ENCODE measurements around the gene ATE1. TPM values are rescaled to one million over a fixed set of nuclear protein-coding genes. Genes with fewer than 3 reads are reported as not detected.
"Not testable (repeated sequence)": the region's sequence is repeated elsewhere in the genome, so short reads cannot be mapped to it uniquely, and the experiment has no call there.

Gene ATE1
- total RNA-seq, 2 donors from 2014 or later: 31.0 to 62.0 TPM

DNA sequence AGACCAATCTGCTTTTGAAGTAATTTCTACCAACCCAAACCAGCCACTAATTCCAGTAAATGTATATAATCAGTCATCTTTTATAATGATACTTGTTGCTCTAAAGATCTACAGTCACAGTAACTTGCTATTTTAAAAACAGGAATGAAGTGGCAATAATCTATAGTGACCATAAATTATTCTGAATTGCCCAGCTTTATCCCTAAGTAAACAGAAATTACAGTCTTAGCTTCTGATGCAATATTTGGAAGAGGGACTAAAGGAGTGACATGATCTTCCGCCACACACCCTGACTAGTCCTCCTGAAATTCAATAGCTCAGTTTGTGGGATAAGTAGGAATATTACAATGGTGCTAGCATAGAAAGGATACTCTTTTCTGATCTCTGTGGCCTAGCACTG lies 96.1 kb downstream of the ATE1 start:
- no peaks in the 10 kb centered on the region for H3K4me1 ChIP-seq
- peaks cover 27% of the 10 kb centered on the region for H3K36me3 ChIP-seq
- H3K27me3 ChIP-seq: no peaks in the 10 kb centered on the region
- no peak overlapping the region for H3K4me3 ChIP-seq
- DNase-seq (ENCODE audit: low spot score): no peak
- H3K9me3 ChIP-seq: no peaks in the 10 kb centered on the region
- peak overlapping the region in 1 of 2 donors; percentile 27 for H3K27ac ChIP-seq
- TF ChIP-seq, protein P1, sequence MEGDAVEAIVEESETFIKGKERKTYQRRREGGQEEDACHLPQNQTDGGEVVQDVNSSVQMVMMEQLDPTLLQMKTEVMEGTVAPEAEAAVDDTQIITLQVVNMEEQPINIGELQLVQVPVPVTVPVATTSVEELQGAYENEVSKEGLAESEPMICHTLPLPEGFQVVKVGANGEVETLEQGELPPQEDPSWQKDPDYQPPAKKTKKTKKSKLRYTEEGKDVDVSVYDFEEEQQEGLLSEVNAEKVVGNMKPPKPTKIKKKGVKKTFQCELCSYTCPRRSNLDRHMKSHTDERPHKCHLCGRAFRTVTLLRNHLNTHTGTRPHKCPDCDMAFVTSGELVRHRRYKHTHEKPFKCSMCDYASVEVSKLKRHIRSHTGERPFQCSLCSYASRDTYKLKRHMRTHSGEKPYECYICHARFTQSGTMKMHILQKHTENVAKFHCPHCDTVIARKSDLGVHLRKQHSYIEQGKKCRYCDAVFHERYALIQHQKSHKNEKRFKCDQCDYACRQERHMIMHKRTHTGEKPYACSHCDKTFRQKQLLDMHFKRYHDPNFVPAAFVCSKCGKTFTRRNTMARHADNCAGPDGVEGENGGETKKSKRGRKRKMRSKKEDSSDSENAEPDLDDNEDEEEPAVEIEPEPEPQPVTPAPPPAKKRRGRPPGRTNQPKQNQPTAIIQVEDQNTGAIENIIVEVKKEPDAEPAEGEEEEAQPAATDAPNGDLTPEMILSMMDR (IDR thresholded peaks at IDR 0.05): no peak

DNA sequence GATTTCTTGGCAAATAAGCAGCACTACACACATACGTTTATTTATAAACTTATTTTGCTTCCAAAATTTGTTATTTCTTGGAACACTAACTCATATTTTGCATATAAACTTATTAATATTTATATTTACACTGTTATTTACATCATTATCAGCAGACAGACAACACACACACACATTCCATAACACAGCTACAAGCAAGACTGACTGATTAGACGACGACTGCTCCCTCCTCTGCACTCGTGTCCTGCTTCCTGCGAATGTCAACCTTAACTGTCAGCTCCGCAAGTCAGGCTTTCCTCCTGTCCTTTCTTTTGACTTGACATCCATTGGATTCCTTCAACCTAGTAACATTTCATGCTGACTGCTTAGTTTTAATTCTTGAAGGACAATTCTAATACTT lies 96.6 kb downstream of the ATE1 start:
- Histone ChIP-seq H3K27me3 (no peaks in the 10 kb centered on the region), H3K27ac (peak overlapping the region in 1 of 2 donors; percentile 27), H3K4me1 (no peaks in the 10 kb centered on the region), H3K36me3 (peaks cover 23% of the 10 kb centered on the region), H3K4me3 (no peak overlapping the region), H3K9me3 (no peaks in the 10 kb centered on the region)
- TF ChIP-seq, protein P1 (IDR thresholded peaks at IDR 0.05): no peak
- DNase-seq (ENCODE audit: low spot score): no peak

DNA sequence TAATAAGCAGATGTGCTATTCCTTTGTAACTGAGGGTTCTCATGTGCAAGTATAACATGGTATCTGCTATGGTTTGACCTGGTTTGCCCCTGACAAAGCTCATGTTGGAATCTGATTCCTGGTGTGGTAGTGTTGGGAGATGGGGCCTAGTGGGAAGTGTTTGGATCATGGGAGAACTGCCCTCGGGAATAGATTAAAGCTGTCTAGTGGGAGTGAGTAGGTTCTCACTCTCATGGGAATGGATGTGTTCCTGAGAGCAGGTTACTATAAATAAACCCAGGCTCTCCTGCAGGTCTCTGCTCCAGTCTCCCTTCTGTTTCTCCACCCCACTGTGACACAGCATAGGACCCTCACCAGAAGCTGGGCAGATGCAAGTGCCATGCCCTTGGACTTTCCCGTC lies 97.7 kb downstream of the ATE1 start:
- TF ChIP-seq, protein P1 (IDR thresholded peaks at IDR 0.05): no peak
- no peaks in the 10 kb centered on the region for H3K27me3 ChIP-seq
- no peak for DNase-seq (ENCODE audit: low spot score)
- no peak overlapping the region for H3K4me3 ChIP-seq
- H3K36me3 ChIP-seq: peaks cover 11% of the 10 kb centered on the region
- H3K27ac ChIP-seq: peak overlapping the region in 1 of 2 donors; percentile 55
- H3K9me3 ChIP-seq: no peaks in the 10 kb centered on the region
- H3K4me1 ChIP-seq: no peaks in the 10 kb centered on the region

- TF ChIP-seq, protein P1 (IDR thresholded peaks at IDR 0.05): no peak
- Histone ChIP-seq H3K27ac (no peak overlapping the region), H3K9me3 (no peaks in the 10 kb centered on the region), H3K27me3 (no peaks in the 10 kb centered on the region), H3K36me3 (peaks cover 5% of the 10 kb centered on the region), H3K4me3 (no peak overlapping the region), H3K4me1 (no peaks in the 10 kb centered on the region)
- DNase-seq (ENCODE audit: low spot score): no peak
Measured at GRCh38 chr10:121828045-121828444, 99.8 kb downstream of the ATE1 start.

DNA sequence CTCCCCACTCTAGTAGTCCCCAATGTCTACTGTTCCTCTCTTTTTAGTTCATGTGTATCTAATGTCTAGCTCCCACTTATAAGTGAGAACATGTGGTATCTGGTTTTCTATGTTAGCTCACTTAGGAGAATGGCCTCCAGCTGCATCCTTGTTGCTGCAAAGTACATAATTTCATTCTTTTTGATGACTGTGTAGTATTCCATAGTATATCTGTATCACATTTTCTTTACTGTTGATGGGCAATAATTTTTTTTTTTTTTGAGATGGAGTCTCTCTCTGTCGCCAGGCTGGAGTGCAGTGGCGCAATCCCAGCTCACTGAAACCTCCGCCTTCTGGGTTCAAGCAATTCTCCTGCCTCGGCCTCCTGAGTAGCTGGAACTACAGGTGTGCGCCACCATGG lies 101.1 kb downstream of the ATE1 start:
- DNase-seq (ENCODE audit: low spot score); H3K9me3 ChIP-seq; H3K36me3 ChIP-seq; H3K27me3 ChIP-seq; H3K4me3 ChIP-seq; H3K27ac ChIP-seq; H3K4me1 ChIP-seq: not testable (repeated sequence)

- no peak for DNase-seq (ENCODE audit: low spot score)
- H3K4me3 ChIP-seq: no peak overlapping the region
- H3K4me1 ChIP-seq: no peaks in the 10 kb centered on the region
- no peaks in the 10 kb centered on the region for H3K9me3 ChIP-seq
- H3K36me3 ChIP-seq: peaks cover 5% of the 10 kb centered on the region
- no peaks in the 10 kb centered on the region for H3K27me3 ChIP-seq
- no peak overlapping the region for H3K27ac ChIP-seq
- TF ChIP-seq, protein P1 (IDR thresholded peaks at IDR 0.05): peak; percentile 45 to 78
Measured at GRCh38 chr10:121823993-121824463, 103.8 kb downstream of the ATE1 start.

Measured in right atrium auricular region (tissue), 2 donors.